Progenitor cell of endocrine pancreas (in vitro differentiated cells): ENCODE results near the gene TAAR1. TPM values are rescaled to one million over a fixed set of nuclear protein-coding genes. Genes with fewer than 3 reads are reported as not detected.
"Not testable (repeated sequence)": the region's sequence is repeated elsewhere in the genome, so short reads cannot be mapped to it uniquely, and the experiment has no call there.

Source experiments
- DNase-seq: peaks from one replicate; pipeline ENCODE4 v3.0.0; 2021; ENCODE audit warnings: low spot score; ENCODE audit not compliant: unreplicated experiment
- H3K27ac Mint-ChIP-seq: 2 replicates; pipeline ENCODE4 v1.8.0; 2021; ENCODE audit warnings: mild to moderate bottlenecking, moderate library complexity, mixed read lengths
- H3K27me3 Mint-ChIP-seq: 2 replicates; pipeline ENCODE4 v1.8.0; 2021; ENCODE audit warnings: mixed read lengths
- H3K36me3 Mint-ChIP-seq: 2 replicates; pipeline ENCODE4 v1.8.0; 2022; ENCODE audit warnings: mixed read lengths; ENCODE audit not compliant: insufficient read depth
- H3K4me1 Mint-ChIP-seq: 2 replicates; pipeline ENCODE4 v1.8.0; 2021; ENCODE audit warnings: low read depth, mixed read lengths
- H3K4me3 Mint-ChIP-seq: 2 replicates; pipeline ENCODE4 v1.8.0; 2021; ENCODE audit warnings: low read depth, mild to moderate bottlenecking, moderate library complexity, mixed read lengths
- H3K9me3 Mint-ChIP-seq: 2 replicates; pipeline ENCODE4 v1.8.0; 2021; ENCODE audit warnings: low read depth, mixed read lengths
- CTCF ChIP-seq: fragments of 200-600 bp; sonication (generic); IDR thresholded peaks from one replicate; pipeline ENCODE4 v1.5.0; 2021; ENCODE audit warnings: antibody characterized with exemption, mild to moderate bottlenecking; ENCODE audit not compliant: unreplicated experiment
- total RNA-seq: library from RNA; stranded (reverse); gene quantifications from 2 replicates; pipeline ENCODE4 v1.2.1, GENCODE V29; 2021

TAAR1 gene
- total RNA-seq, 1 donor from 2014 or later: not detected

- Mint-ChIP-seq H3K4me3 (no peak overlapping the region), H3K27ac (no peak overlapping the region), H3K36me3 (peaks cover 1% of the 10 kb centered on the region), H3K27me3 (peaks cover 12% of the 10 kb centered on the region), H3K9me3 (peaks cover 16% of the 10 kb centered on the region), H3K4me1 (peaks cover 12% of the 10 kb centered on the region)
- DNase-seq: no peak
- TF ChIP-seq CTCF: no peak
Measured at GRCh38 chr6:132643547-132643946, 15.4 kb downstream of the TAAR1 start.

- Mint-ChIP-seq H3K9me3 (peaks cover 34% of the 10 kb centered on the region), H3K4me1 (peaks cover 22% of the 10 kb centered on the region), H3K27me3 (peaks cover 10% of the 10 kb centered on the region)
- not testable (repeated sequence) for DNase-seq, H3K4me3 Mint-ChIP-seq, H3K27ac Mint-ChIP-seq, H3K36me3 Mint-ChIP-seq
Measured at GRCh38 chr6:132637135-132637534, 21.8 kb downstream of the TAAR1 start.

- Mint-ChIP-seq H3K9me3 (peaks cover 34% of the 10 kb centered on the region), H3K4me1 (peaks cover 25% of the 10 kb centered on the region)
- H3K4me3 Mint-ChIP-seq, H3K27ac Mint-ChIP-seq, H3K36me3 Mint-ChIP-seq, DNase-seq, H3K27me3 Mint-ChIP-seq: not testable (repeated sequence)
Measured at GRCh38 chr6:132635906-132636305, 23.1 kb downstream of the TAAR1 start.

GRCh38 chr6:132635288-132635687 is 23.7 kb downstream of the TAAR1 start:
- H3K27me3 Mint-ChIP-seq, DNase-seq, H3K27ac Mint-ChIP-seq, H3K36me3 Mint-ChIP-seq, H3K4me3 Mint-ChIP-seq: not testable (repeated sequence)
- H3K9me3 Mint-ChIP-seq: peaks cover 34% of the 10 kb centered on the region
- peaks cover 25% of the 10 kb centered on the region for H3K4me1 Mint-ChIP-seq

GRCh38 chr6:132634796-132635195 is 24.2 kb downstream of the TAAR1 start:
- Mint-ChIP-seq H3K27me3 (peaks cover 7% of the 10 kb centered on the region), H3K4me1 (peaks cover 25% of the 10 kb centered on the region), H3K4me3 (no peak overlapping the region), H3K36me3 (peaks cover 4% of the 10 kb centered on the region), H3K27ac (no peak overlapping the region), H3K9me3 (peaks cover 30% of the 10 kb centered on the region)
- no peak for TF ChIP-seq CTCF
- DNase-seq: no peak

- Mint-ChIP-seq H3K9me3 (peaks cover 27% of the 10 kb centered on the region), H3K36me3 (peaks cover 4% of the 10 kb centered on the region), H3K4me1 (peaks cover 17% of the 10 kb centered on the region), H3K27me3 (peaks cover 11% of the 10 kb centered on the region), H3K27ac (no peak overlapping the region), H3K4me3 (no peak overlapping the region)
- no peak for TF ChIP-seq CTCF
- DNase-seq: no peak
Measured at GRCh38 chr6:132633362-132633761, 25.6 kb downstream of the TAAR1 start.

- peaks cover 13% of the 10 kb centered on the region for H3K9me3 Mint-ChIP-seq
- no peak for DNase-seq
- H3K36me3 Mint-ChIP-seq: no peaks in the 10 kb centered on the region
- H3K27me3 Mint-ChIP-seq: peaks cover 14% of the 10 kb centered on the region
- no peak within 1 kb of the TSS for H3K4me3 Mint-ChIP-seq
- H3K4me1 Mint-ChIP-seq: peaks cover 2% of the 10 kb centered on the region
- no peak for TF ChIP-seq CTCF
- no peak within 1 kb of the TSS for H3K27ac Mint-ChIP-seq
Measured at GRCh38 chr6:132624175-132624574, 34.8 kb downstream of the TAAR1 start, which contains the start of gene TAAR2. TSS of gene TAAR2 (minus strand) at chr6:132624275. CDS start at chr6:132624275, 0 bp downstream.
